Stimulated activated naive CD4-positive, alpha-beta T cell treated with Interleukin-2 at 50 U/mL for 16 hours (primary cell): ENCODE data around the gene VCPKMT.

ENCODE experiments used
- DNase-seq: peaks from one replicate; lab custom pipeline; 2025; lab: John Stamatoyannopoulos, UW

The VCPKMT gene

DNA sequence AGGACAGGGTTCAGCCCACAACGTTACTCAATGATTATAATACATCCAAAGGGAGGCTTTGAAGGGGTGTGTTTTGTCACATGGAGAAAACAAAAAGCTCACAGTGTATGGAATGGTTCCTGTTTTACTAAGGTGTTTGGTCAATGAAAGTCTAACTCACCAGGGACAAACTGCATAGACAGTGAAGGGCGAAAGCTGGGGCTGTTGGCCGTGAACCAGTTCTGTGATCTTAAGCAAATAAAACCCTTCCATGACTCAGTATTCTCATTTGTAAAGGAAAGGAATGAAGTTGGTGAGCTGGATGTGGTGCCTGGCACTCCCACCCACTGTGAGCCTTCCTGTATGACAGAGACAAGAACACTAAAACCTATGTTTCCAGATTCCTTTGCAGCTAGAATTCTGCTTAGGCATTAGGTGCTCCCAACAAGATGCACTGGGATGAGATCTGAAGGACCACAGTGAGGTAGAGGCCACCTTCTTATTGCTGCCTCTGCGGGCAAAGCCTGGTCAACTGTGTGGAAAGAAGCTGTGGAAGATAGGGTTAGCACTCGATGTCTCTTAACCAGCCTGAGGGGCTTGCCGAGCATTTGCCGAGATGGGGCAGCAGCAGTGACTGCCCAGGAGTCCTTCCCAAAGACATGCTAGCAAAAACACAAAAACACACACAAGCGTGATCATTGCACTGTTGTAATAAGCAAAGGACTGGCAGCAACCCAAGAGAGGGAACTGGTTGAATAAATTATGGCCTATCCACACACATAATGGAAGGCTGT, 48.5 kb downstream of the VCPKMT start:
- DNase-seq, result no peak

DNA sequence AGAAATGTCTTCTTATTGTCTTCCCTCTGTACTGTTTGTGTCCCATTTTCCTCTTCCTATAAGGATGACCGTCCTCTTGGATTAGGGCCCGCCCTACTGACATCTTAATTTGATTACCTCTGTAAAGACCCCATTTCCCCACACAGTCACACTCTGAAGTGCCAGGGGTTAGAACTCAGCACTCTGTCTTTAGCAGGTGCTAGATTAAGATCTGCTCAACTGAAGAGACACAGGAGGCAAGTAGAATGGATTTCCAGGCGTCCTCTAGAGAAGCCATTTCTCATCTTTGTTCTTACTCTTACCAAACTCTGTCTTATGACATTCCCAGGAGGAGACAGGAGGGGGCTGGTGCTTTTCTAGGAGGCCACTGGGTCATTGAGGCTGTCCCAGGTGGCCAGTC, 50.8 kb downstream of the VCPKMT start:
- DNase-seq, result no peak

DNA sequence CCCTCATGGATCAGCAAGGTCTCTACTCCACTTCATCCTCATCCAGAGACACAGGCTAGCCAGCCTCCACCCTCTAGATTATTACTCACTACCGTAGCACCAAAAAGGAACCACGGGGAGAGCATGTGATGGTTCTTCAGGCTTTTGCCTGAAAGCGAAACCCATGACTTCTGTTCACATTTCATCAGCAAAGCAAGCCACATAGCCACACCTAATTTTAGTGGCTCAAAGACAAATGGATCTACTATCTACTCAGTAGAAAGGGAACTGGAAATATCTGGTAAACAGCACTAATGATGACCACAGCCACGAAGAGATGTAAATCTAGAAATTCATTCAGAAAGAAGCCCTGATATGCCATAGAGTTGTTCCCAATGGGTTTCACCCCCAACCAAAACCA, 51.4 kb downstream of the VCPKMT start:
- peak; percentile 63 for DNase-seq

DNA sequence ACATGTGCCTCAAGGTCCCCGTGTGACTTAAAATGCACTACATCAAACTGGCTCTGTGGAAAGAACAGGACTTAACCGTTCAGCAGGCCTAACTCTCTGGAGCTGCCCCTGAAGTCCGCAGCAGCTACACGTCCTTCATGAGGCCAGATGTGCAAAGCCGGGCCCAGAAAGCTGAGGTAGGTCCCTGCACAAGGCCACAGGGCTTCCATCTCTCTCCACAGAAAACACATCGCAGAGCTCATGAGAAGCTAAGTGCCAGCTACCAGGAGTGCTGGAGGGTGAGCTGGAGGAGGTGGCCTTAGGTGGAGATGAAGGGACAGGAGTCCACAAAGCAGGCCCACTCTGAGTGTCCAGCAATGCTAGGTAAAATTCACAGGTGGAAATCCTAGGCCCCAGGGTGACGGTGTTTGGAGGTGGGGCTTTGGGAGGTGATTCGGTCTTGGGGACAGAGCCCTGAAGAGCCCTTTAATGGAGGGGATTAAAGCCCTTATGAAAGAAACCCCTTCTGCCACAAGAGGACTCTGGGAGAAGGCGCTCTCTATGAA, 52.4 kb downstream of the VCPKMT start:
- no peak for DNase-seq

DNA sequence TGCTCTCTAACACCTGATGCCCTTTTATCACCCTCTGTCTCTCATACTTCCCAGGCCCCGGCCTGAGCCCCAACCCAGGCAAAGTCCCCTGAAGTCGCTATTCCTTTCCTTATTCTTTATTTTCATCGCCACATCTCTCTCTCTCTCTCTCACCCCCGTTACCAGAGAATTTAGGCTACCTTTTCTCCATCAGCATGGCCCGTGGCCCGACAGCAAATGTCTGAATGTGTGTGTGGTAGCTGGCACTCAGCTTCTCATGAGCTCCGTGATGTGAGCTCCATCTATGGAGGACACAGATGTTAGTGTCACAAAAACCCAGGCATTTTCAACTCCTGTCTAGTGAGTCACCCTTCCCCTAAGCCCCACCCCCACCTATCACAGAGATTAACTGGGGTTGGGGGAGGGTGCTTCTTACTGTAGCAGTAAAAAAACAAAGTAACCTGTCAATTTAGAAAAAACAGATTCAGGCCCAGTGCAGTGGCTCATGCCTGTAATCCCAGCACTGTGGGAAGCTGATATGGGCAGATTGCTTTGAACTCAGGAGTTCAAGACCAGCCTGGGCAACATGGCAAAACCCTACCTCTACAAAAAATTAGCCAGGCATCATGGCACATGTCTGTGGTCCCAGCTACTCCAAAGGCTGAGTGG, 53.8 kb downstream of the VCPKMT start:
- DNase-seq, result peak; percentile 84

DNA sequence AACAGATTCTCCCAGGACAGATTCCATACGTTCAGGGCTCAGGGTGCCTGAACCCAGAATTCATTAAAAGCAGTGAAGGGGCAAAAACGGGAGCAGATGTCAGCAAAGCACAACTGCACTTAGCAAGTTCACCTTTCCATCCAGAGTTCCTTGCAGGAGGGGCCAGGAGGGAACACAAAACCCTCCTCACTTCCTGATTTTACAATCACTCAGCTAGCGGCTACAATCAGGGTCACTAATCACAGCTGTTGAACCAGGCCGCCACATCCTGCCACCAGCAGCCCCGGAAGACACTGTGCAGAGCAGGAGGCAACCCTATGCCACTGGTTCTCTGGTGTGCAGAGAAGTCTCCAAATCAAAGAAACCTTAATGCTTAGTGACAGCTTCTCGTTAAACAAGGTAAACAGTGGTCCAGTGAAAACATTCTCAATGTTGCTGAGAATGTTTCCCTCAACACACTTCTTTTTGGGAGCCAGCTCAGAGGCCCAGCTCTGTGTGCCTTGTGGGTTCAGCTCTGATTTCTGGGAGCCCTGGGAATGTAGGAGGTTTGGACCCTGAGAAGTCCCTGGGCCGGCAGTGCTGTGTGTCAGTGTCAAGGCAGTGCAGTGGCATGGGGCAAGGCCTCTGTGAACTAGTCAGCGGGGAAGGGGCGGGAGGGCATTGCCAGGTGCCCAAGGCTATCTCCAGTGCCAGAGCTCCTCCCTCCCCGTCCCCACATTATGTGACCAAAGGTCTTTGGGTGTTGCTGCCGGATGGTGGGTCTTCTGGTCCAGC, 54.5 kb downstream of the VCPKMT start:
- peak; percentile 50 for DNase-seq

DNA sequence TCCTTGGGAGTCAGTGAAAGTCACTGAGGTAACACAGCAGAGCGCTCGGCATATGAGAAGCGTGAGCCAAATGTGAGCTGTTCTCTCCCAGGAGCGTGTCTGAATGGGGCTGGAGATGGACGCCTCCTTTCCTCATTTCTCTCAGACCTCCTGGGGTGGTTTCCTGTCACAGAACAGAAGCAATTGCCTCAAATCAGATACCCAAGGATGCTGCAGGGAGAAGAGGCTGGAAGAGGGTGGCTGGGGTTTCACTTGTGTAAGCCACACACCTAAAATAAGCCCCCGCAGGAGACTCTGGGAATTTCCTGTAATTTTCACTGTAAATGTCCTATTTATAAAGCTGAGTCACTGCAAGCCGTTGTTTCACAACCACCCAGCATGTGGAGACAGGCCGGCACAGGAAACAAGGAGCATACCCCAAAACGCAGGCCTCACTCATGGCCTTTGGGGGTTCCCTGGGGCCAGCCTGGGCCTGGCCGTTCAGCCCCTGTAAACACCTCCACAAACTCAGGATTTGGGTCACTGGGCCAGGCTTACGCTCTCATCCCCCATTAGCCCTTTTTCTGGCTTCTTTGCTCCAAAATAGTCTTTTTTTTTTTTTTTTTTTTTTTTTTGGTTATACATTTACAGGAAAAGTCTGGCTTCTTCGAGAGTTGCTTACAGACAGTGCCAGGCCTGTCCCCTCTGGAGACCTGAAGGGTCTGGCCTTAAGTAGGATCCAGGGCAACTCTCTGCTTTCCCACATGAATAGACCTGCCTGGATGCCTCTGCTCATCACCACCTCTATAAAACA, 55.3 kb downstream of the VCPKMT start:
- DNase-seq, result peak; percentile 38

DNA sequence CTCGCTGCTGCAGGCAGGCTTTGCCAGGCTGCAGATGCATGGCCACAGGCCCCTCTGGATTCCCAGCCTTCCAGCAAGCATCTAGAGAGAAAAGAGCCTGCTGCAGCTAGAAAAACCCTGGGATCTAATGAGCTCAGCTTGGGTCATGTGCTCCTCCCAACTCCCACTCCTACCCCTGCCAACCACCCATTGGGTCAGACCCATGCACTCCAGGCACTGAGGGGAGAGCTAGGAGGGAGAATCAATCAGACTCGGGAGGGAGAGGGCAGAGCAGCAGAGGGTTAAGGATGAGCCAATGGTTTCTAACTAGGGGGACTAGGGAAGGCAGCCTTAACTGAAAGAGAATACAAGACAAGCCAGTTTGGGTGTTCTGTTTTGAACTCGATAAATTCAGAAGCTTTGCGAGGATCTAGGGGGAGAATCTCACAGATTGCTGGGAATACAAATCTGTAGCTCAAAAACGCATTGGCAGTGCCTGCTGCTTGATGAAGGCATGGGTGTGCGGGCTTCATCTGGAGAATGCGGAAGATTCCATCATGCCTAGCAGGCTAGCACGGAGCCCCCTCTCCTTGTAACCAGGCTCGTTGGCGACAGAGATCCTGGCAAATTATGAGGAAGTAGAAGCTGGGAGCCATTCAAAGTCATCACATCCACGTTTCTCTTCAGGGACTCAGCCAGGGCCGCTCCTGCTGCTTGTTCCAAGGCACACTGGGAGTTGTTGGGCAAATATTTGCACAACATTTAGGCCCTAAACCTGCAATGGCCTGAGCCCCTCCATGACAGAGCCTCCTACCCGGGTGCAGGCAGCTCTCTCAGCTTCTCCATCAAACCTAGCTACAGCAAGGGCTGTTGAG, 56.4 kb downstream of the VCPKMT start:
- no peak for DNase-seq
